HepG2 (cell line): ENCODE measurements around the gene HACD2. TPM values are rescaled to one million over a fixed set of nuclear protein-coding genes. Genes with fewer than 3 reads are reported as not detected.

Experiments
- ATAC-seq: fragments of 200-7000 bp; cut with Tn5 transposase; 3 replicates; pipeline ENCODE4 v1.9.1; 2020; ENCODE audit warnings: mild to moderate bottlenecking, moderate library complexity
- BruUV-seq: library from RNA; stranded (reverse); fragments of 400-500 nt; replicated peaks from 2 replicates; lab custom pipeline; 2021; lab: Mats Ljungman, UMichigan
- CTCF ChIA-PET: fragments of 300-600 bp; formaldehyde crosslinking; extraction: SDS; loops from one replicate; lab custom pipeline; 2021; ENCODE audit warnings: low total read pairs, inconsistent platforms, low intra/inter-chr PET ratio; lab: Yijun Ruan, JAX
- POLR2A ChIA-PET: fragments of 350-600 bp; sonication (Branson Sonifier 250); formaldehyde crosslinking; loops from one replicate; lab custom pipeline; 2020; ENCODE audit warnings: antibody characterized with exemption, inconsistent platforms; lab: Yijun Ruan, JAX
- DNase-seq: peaks from one replicate; pipeline ENCODE4 v3.0.0-alpha.2; 2015; ENCODE audit warnings: low spot score
- FAIRE-seq: peaks from 3 replicates; lab custom pipeline; 2011; peaks lifted over from hg19 to GRCh38; lab: Jason Lieb, UNC
- H2AFZ ChIP-seq: one replicate; pipeline ENCODE4 v1.6.1; 2011; ENCODE audit warnings: low read length, inconsistent platforms
- H3K27ac ChIP-seq: fragments of 300-600 bp; 3 replicates; pipeline ENCODE4 v1.8.0; 2011; ENCODE audit warnings: mixed run types, mild to moderate bottlenecking, mixed read lengths, low read length, inconsistent platforms; ENCODE audit not compliant: insufficient read depth; ENCODE audit errors: extremely low read length
- H3K27me3 ChIP-seq, 2 experiments: fragments of 200-600 bp in 1 of 2; 2 replicates in 1 of 2; 3 replicates in 1 of 2; pipeline versions ENCODE4 v1.6.0 to v1.8.0; 2011; ENCODE audit warnings: low read length in 2 of 2, mild to moderate bottlenecking in 2 of 2, moderate library complexity in 2 of 2, inconsistent platforms in 1 of 2; ENCODE audit not compliant: insufficient read depth in 2 of 2, control insufficient read depth in 1 of 2
- H3K36me3 ChIP-seq, 2 experiments: fragments of 200-600 bp in 1 of 2; replicated peaks in 1 of 2; 2 replicates in 1 of 2; 3 replicates in 1 of 2; pipeline versions ENCODE4 v1.5.1 to v1.8.0; 2011; ENCODE audit warnings: low read length in 2 of 2, inconsistent platforms in 1 of 2; ENCODE audit not compliant: insufficient read depth in 2 of 2, control insufficient read depth in 1 of 2
- H3K4me1 ChIP-seq: 2 replicates; pipeline ENCODE4 v1.5.1; 2012; ENCODE audit warnings: low read length, inconsistent platforms; ENCODE audit not compliant: insufficient read depth
- H3K4me2 ChIP-seq: 2 replicates; pipeline ENCODE4 v1.6.0; 2011; ENCODE audit warnings: low read depth, low read length, inconsistent platforms
- H3K4me3 ChIP-seq, 3 experiments: fragments of 200-600 bp in 1 of 3; sonication (generic), shearing (Covaris generic) in 1 of 3; replicated peaks in 1 of 3; 2 replicates each; pipeline ENCODE4 v1.5.1; 2011 to 2016; ENCODE audit warnings: low read length in 3 of 3, inconsistent platforms in 2 of 3, low read depth in 2 of 3, mild to moderate bottlenecking in 2 of 3, control low read depth in 1 of 3, mixed read lengths in 1 of 3; ENCODE audit not compliant: insufficient read depth in 1 of 3
- H3K79me2 ChIP-seq: one replicate; pipeline ENCODE4 v1.6.1; 2011; ENCODE audit warnings: low read length, inconsistent platforms; ENCODE audit not compliant: insufficient read depth
- H3K9ac ChIP-seq: 2 replicates; pipeline ENCODE4 v1.6.0; 2011; ENCODE audit warnings: mild to moderate bottlenecking, low read depth, low read length, inconsistent platforms; ENCODE audit not compliant: insufficient read depth
- H3K9me3 ChIP-seq: 2 replicates; pipeline ENCODE4 v1.5.1; 2012; ENCODE audit warnings: mild to moderate bottlenecking, low read length
- H4K20me1 ChIP-seq: 2 replicates; pipeline ENCODE4 v1.6.0; 2011; ENCODE audit warnings: inconsistent platforms, mild to moderate bottlenecking, low read length, moderate library complexity; ENCODE audit not compliant: insufficient read depth
- ASH2L ChIP-seq: fragments of 300-600, 200-600 bp; sonication (generic); IDR thresholded peaks from 2 replicates; pipeline ENCODE4 v1.7.0; 2017; ENCODE audit warnings: low read depth, mild to moderate bottlenecking, moderate library complexity, mixed read lengths, low read length; ENCODE audit not compliant: insufficient read length
- CBX2 ChIP-seq, 2 experiments: fragments of 200-600 bp in 1 of 2; sonication (generic); formaldehyde crosslinking in 1 of 2; IDR thresholded peaks; 2 replicates each; pipeline versions ENCODE4 v1.7.0 to v1.8.1; 2018 to 2022; ENCODE audit warnings: low read depth in 2 of 2, low read length in 1 of 2, mild to moderate bottlenecking in 1 of 2, missing genetic modification reagents in 1 of 2
- FOXA3 ChIP-seq: IDR thresholded peaks from 2 replicates; pipeline ENCODE4 v1.6.1; 2016; ENCODE audit warnings: missing genetic modification reagents, missing compliant biosample characterization
- FOXC1 ChIP-seq: sonication (generic); formaldehyde crosslinking; IDR thresholded peaks from 2 replicates; pipeline ENCODE4 v1.8.0; 2022; ENCODE audit warnings: mild to moderate bottlenecking, missing genetic modification reagents, borderline replicate concordance
- HNF4G ChIP-seq, 2 experiments: sonication (generic) in 1 of 2; formaldehyde crosslinking in 1 of 2; IDR thresholded peaks; 2 replicates each; pipeline versions ENCODE4 v1.4.0 to v1.6.1; 2011 to 2020; ENCODE audit warnings: borderline replicate concordance in 2 of 2, low read depth in 2 of 2, mild to moderate bottlenecking in 2 of 2, low read length in 1 of 2, missing genetic modification reagents in 1 of 2, moderate library complexity in 1 of 2
- MIER3 ChIP-seq: IDR thresholded peaks from 2 replicates; pipeline ENCODE4 v1.6.1; 2016; ENCODE audit warnings: missing compliant biosample characterization, borderline replicate concordance
- PAX8 ChIP-seq: sonication (generic); formaldehyde crosslinking; IDR thresholded peaks from 2 replicates; pipeline ENCODE4 v1.8.0; 2022; ENCODE audit warnings: mild to moderate bottlenecking, missing genetic modification reagents, borderline replicate concordance
- SMARCE1 ChIP-seq: fragments of 450-650 bp; IDR thresholded peaks from 2 replicates; pipeline ENCODE4 v1.6.1; 2017; ENCODE audit warnings: borderline replicate concordance
- TCF7L2 ChIP-seq: IDR thresholded peaks from 2 replicates; pipeline ENCODE4 v1.6.1; 2011; ENCODE audit warnings: mild to moderate bottlenecking, low read depth, low read length, moderate library complexity
- THAP11 ChIP-seq: IDR thresholded peaks from 2 replicates; pipeline ENCODE4 v1.6.1; 2016; ENCODE audit warnings: missing biosample characterization, missing genetic modification reagents
- ZEB1 ChIP-seq: IDR thresholded peaks from 2 replicates; pipeline ENCODE4 v1.6.1; 2012; ENCODE audit warnings: mild to moderate bottlenecking, low read depth, inconsistent platforms; ENCODE audit not compliant: insufficient replicate concordance
- ZNF230 ChIP-seq: sonication (generic); formaldehyde crosslinking; IDR thresholded peaks from 2 replicates; pipeline ENCODE4 v1.4.0; 2020; ENCODE audit warnings: mild to moderate bottlenecking, missing genetic modification reagents
- ZNF292 ChIP-seq: sonication (generic); formaldehyde crosslinking; IDR thresholded peaks from 2 replicates; pipeline ENCODE4 v1.8.1; 2022; ENCODE audit warnings: mild to moderate bottlenecking, low read depth, missing genetic modification reagents, borderline replicate concordance
- ZNF34 ChIP-seq: sonication (generic); formaldehyde crosslinking; IDR thresholded peaks from 2 replicates; pipeline ENCODE4 v1.4.0; 2020; ENCODE audit warnings: mild to moderate bottlenecking, missing genetic modification reagents, borderline replicate concordance
- WGBS: methylation state at CpG from one replicate; pipeline ENCODE4 v1.1.6; 2017; ENCODE audit warnings: low lambda C conversion rate; 5-methylcytosine and 5-hydroxymethylcytosine counted together
- in situ Hi-C: cut with HindIII; loops from 2 replicates; pipeline ENCODE4 v1.10.0; 2017; ENCODE audit warnings: low pct_unique_long_range_greater_than_20kb; ENCODE audit not compliant: extremely low pct_ligation_motif_present
- intact Hi-C: fragments of 100-400 bp; cut with micrococcal nuclease; formaldehyde crosslinking; loops from one replicate; pipeline ENCODE4 v1.10.0; 2022; ENCODE audit not compliant: unreplicated experiment
- polyA plus RNA-seq, 8 experiments: library from polyadenylated mRNA; depleted of rRNA in 3 of 8; stranded (reverse) in 7 of 8; unstranded in 1 of 8; fragments of >200 nt; fragmentation: Illumina TruSeq in 4 of 8; extraction: Trizol in 4 of 8; gene quantifications; 2 replicates each; pipeline versions ENCODE4 v1.2.1 to v1.2.3, GENCODE V29; 2011 to 2016; ENCODE audit warnings: low read depth in 4 of 8, missing spikeins in 1 of 8, mixed read lengths in 1 of 8; ENCODE audit not compliant: insufficient read depth in 1 of 8
- total RNA-seq, 5 experiments: library from RNA; depleted of rRNA; stranded (reverse); fragments of >200 nt; fragmentation: Illumina TruSeq; extraction: Trizol; gene quantifications; 2 replicates each; pipeline ENCODE4 v1.2.3, GENCODE V29; 2016; ENCODE audit warnings: low read depth in 1 of 5
- TF ChIP-seq, protein P1 (sequence below): sonication (generic); formaldehyde crosslinking; IDR thresholded peaks from 2 replicates; pipeline ENCODE4 v1.8.1; 2023; ENCODE audit warnings: missing genetic modification reagents, mild to moderate bottlenecking, borderline replicate concordance
- TF ChIP-seq, protein P2 (sequence below): sonication (generic); formaldehyde crosslinking; IDR thresholded peaks from 2 replicates; pipeline ENCODE4 v1.4.0; 2020; ENCODE audit warnings: mild to moderate bottlenecking, missing genetic modification reagents
- TF ChIP-seq, protein P3 (sequence below): sonication (generic); formaldehyde crosslinking; conservative IDR thresholded peaks from 2 replicates; pipeline ENCODE4 v1.8.1; 2023; ENCODE audit warnings: missing genetic modification reagents

Gene HACD2
- total and polyA plus RNA-seq, 2 of the 13 experiments (the other 11 are each of a cell fraction or from before 2014, with no cell fraction given), result 47.0 to 50.4 TPM

DNA sequence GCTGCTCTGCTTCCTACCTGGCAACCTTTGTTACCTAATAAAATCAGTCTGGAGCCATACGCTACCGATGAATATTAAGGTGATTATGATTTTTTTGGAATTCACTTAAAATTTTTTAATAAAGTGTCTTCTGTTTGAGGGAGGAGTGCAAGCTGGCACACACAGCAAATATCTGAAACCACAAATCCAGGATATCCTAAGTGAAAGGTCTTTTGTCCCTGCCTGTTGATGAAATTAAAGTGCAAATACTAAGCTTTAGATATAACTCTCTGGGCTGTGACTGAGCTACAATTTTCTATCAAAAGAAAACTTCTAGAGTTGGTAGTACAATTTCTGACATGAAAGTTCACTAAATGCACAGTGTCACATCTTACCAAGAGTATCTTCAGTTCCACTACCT lies 23.7 kb downstream of the HACD2 start:
- H3K27me3 ChIP-seq, result no peaks in the 10 kb centered on the region
- H2AFZ ChIP-seq, result no peak overlapping the region
- CTCF ChIA-PET, result no interaction called here
- 91% methylated on average over 2 of the region's 2 CpGs for WGBS
- POLR2A ChIA-PET, result no interaction called here
- peaks cover 11 to 53% of the 10 kb centered on the region in 2 experiments; a peak in 4 of 5 replicates for H3K36me3 ChIP-seq
- no peaks in the 10 kb centered on the region; the same call in 1 of the 2 replicates for H3K9me3 ChIP-seq
- no TSS peak for BruUV-seq
- no peak overlapping the region for H3K4me3 ChIP-seq
- intact Hi-C loops (no loop called here), in situ Hi-C loops (no loop called here)
- no peak overlapping the region for H3K4me2 ChIP-seq
- no peaks in the 10 kb centered on the region for H3K4me1 ChIP-seq
- H4K20me1 ChIP-seq, result no peaks in the 10 kb centered on the region; the same call in 1 of the 2 replicates
- no peak for DNase-seq
- TF ChIP-seq, protein P1, sequence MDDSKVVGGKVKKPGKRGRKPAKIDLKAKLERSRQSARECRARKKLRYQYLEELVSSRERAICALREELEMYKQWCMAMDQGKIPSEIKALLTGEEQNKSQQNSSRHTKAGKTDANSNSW (CRISPR knock-in tag), result no peak
- TF ChIP-seq ZEB1 (no peak), THAP11 (no peak), ASH2L (no peak), TCF7L2 (no peak), SMARCE1 (no peak), MIER3 (CRISPR knock-in tag) (no peak), ZNF292 (CRISPR knock-in tag) (no peak), PAX8 (CRISPR knock-in tag) (no peak), ZNF230 (CRISPR knock-in tag) (no peak), HNF4G (IDR thresholded peaks at IDR 0.05; ENCODE audit: borderline replicate concordance, low read depth, low read length) (no peak), HNF4G (CRISPR knock-in tag; IDR thresholded peaks at IDR 0.05; ENCODE audit: borderline replicate concordance, low read depth) (no peak), ZNF34 (CRISPR knock-in tag) (no peak), CBX2 (IDR thresholded peaks at IDR 0.05; ENCODE audit: low read depth, low read length) (no peak), CBX2 (CRISPR knock-in tag; IDR thresholded peaks at IDR 0.05; ENCODE audit: low read depth) (no peak), FOXA3 (CRISPR knock-in tag) (no peak), FOXC1 (CRISPR knock-in tag) (no peak)
- TF ChIP-seq, protein P2, sequence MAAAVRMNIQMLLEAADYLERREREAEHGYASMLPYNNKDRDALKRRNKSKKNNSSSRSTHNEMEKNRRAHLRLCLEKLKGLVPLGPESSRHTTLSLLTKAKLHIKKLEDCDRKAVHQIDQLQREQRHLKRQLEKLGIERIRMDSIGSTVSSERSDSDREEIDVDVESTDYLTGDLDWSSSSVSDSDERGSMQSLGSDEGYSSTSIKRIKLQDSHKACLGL (CRISPR knock-in tag), result no peak
- TF ChIP-seq, protein P3, sequence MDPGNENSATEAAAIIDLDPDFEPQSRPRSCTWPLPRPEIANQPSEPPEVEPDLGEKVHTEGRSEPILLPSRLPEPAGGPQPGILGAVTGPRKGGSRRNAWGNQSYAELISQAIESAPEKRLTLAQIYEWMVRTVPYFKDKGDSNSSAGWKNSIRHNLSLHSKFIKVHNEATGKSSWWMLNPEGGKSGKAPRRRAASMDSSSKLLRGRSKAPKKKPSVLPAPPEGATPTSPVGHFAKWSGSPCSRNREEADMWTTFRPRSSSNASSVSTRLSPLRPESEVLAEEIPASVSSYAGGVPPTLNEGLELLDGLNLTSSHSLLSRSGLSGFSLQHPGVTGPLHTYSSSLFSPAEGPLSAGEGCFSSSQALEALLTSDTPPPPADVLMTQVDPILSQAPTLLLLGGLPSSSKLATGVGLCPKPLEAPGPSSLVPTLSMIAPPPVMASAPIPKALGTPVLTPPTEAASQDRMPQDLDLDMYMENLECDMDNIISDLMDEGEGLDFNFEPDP (CRISPR knock-in tag), result no peak
- FAIRE-seq, result no peak
- no peak overlapping the region for H3K27ac ChIP-seq
- H3K79me2 ChIP-seq, result peaks cover 9% of the 10 kb centered on the region
- no peak for ATAC-seq
- no peak overlapping the region for H3K9ac ChIP-seq
